Measurements from ENCODE around the gene RDX.

DNA sequence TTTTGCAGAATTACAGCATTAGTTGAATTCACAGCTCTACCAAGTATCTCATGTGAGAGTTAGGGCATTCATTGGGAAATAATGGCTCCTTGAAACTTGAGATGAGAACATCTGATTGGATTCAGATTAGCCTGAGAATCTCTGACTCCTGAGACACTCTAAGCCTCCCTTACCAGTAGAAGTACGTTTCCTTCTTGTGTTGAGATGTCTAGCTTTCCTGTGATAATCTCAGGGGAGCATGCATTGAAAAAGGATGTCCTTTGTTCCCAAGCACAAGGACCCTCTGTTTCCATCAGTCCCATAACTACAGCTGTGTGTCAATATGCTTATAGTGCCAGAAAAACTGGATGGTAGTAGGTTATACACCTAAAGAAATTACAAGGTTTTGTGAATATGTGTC lies 35.2 kb upstream of the RDX start:
- TF ChIP-seq, protein P1, sequence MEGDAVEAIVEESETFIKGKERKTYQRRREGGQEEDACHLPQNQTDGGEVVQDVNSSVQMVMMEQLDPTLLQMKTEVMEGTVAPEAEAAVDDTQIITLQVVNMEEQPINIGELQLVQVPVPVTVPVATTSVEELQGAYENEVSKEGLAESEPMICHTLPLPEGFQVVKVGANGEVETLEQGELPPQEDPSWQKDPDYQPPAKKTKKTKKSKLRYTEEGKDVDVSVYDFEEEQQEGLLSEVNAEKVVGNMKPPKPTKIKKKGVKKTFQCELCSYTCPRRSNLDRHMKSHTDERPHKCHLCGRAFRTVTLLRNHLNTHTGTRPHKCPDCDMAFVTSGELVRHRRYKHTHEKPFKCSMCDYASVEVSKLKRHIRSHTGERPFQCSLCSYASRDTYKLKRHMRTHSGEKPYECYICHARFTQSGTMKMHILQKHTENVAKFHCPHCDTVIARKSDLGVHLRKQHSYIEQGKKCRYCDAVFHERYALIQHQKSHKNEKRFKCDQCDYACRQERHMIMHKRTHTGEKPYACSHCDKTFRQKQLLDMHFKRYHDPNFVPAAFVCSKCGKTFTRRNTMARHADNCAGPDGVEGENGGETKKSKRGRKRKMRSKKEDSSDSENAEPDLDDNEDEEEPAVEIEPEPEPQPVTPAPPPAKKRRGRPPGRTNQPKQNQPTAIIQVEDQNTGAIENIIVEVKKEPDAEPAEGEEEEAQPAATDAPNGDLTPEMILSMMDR (IDR thresholded peaks at IDR 0.05) = no peak
- no peak for TF ChIP-seq POLR2A (IDR thresholded peaks at IDR 0.05)
